ENCODE data around the gene PCSK6. TPM values are rescaled to one million over a fixed set of nuclear protein-coding genes. Genes with fewer than 3 reads are reported as not detected.

Gene PCSK6
- total RNA-seq, 1 experiment from 2014 or later: 10.6 TPM

- Histone ChIP-seq H3K36me3 (ENCODE audit: control insufficient read depth, insufficient read depth, low read length) (no peaks in the 10 kb centered on the region), H3K27ac (ENCODE audit: low read length) (no peak overlapping the region), H3K4me3 (ENCODE audit: low read depth in 2 of 2, low read length in 2 of 2) (no peak overlapping the region), H3K27me3 (ENCODE audit: control insufficient read depth, insufficient read depth, low read length) (no peaks in the 10 kb centered on the region), H3K4me1 (ENCODE audit: control insufficient read depth, insufficient read depth, low read length) (no peaks in the 10 kb centered on the region), H3K9me3 (ENCODE audit: control insufficient read depth, insufficient read depth, low read depth, low read length) (no peaks in the 10 kb centered on the region)
- TF ChIP-seq CTCF (IDR thresholded peaks at IDR 0.05) (no peak), REST (IDR thresholded peaks at IDR 0.05; ENCODE audit: insufficient read depth in 1 of 2, low read depth in 2 of 2, low read length in 1 of 2) (no peak), SIN3A (IDR thresholded peaks at IDR 0.05; ENCODE audit: borderline replicate concordance, insufficient read depth, low read depth, low read length) (no peak), TCF7L2 (IDR thresholded peaks at IDR 0.05; ENCODE audit: low read depth, low read length) (no peak)
- in situ Hi-C loops (cut with HindIII; ENCODE audit: low pct_unique_long_range_greater_than_20kb, low sequenced_read_pairs) (no loop called here), intact Hi-C loops (cut with micrococcal nuclease; ENCODE audit: unreplicated experiment) (no loop called here)
- CTCF ChIA-PET: no interaction called here
- POLR2A ChIA-PET: no interaction called here
- no peak for ATAC-seq
- DNase-seq (ENCODE audit: low read depth, low spot score): no peak
- no TSS peak for BruUV-seq (replicated peaks)
Observed at GRCh38 chr15:101391431-101391830, 98.1 kb downstream of the PCSK6 start.

GRCh38 chr15:101390462-101390861, 99.0 kb downstream of the PCSK6 start:
- Histone ChIP-seq H3K27ac (ENCODE audit: low read length) (no peak overlapping the region), H3K4me3 (ENCODE audit: low read depth in 2 of 2, low read length in 2 of 2) (no peak overlapping the region), H3K36me3 (ENCODE audit: control insufficient read depth, insufficient read depth, low read length) (no peaks in the 10 kb centered on the region), H3K9me3 (ENCODE audit: control insufficient read depth, insufficient read depth, low read depth, low read length) (no peaks in the 10 kb centered on the region), H3K27me3 (ENCODE audit: control insufficient read depth, insufficient read depth, low read length) (no peaks in the 10 kb centered on the region), H3K4me1 (ENCODE audit: control insufficient read depth, insufficient read depth, low read length) (no peaks in the 10 kb centered on the region)
- CTCF ChIA-PET: no interaction called here
- in situ Hi-C loops (cut with HindIII; ENCODE audit: low pct_unique_long_range_greater_than_20kb, low sequenced_read_pairs): no loop called here
- no TSS peak for BruUV-seq (replicated peaks)
- POLR2A ChIA-PET: no interaction called here
- no peak for TF ChIP-seq SIN3A (IDR thresholded peaks at IDR 0.05; ENCODE audit: borderline replicate concordance, insufficient read depth, low read depth, low read length)
- TF ChIP-seq TCF7L2 (IDR thresholded peaks at IDR 0.05; ENCODE audit: low read depth, low read length): no peak
- TF ChIP-seq REST (IDR thresholded peaks at IDR 0.05; ENCODE audit: insufficient read depth in 1 of 2, low read depth in 2 of 2, low read length in 1 of 2): no peak
- no peak for TF ChIP-seq POLR2AphosphoS5 (IDR thresholded peaks at IDR 0.05; ENCODE audit: low read depth, low read length)
- TF ChIP-seq CTCF (IDR thresholded peaks at IDR 0.05): no peak
- no peak for DNase-seq (ENCODE audit: low read depth, low spot score)
- intact Hi-C loops (cut with micrococcal nuclease; ENCODE audit: unreplicated experiment): no loop called here
- no peak for ATAC-seq

Data from Panc1 (cell line).